Prostate gland (tissue), 2 donors: ENCODE measurements around the gene APPL2. TPM values are rescaled to one million over a fixed set of nuclear protein-coding genes. Genes with fewer than 3 reads are reported as not detected.
A peak's percentile ranks its signal among the peaks of the same experiment; 100 is the strongest.

Experiments used
- DNase-seq: peaks from one replicate; pipeline ENCODE4 v3.0.0-alpha.2; 2019; ENCODE audit warnings: low spot score
- H3K27ac ChIP-seq, 2 donors: fragments of 200-600 bp; sonication (generic); 2 replicates each; pipeline ENCODE4 v1.5.1; 2017 to 2019
- H3K27me3 ChIP-seq: fragments of 200-600 bp; sonication (generic); replicated peaks from 2 replicates; pipeline ENCODE4 v1.5.1; 2019; ENCODE audit not compliant: insufficient read depth
- H3K36me3 ChIP-seq, 2 donors: fragments of 200-600 bp; sonication (generic); 1 replicate in 1 of 2; 2 replicates in 1 of 2; pipeline versions ENCODE4 v1.5.1 to v1.8.1; 2017 to 2019
- H3K4me1 ChIP-seq: fragments of 200-600 bp; sonication (generic); replicated peaks from 2 replicates; pipeline ENCODE4 v1.5.1; 2019
- H3K4me3 ChIP-seq, 2 donors: fragments of 200-600 bp; sonication (generic); 2 replicates each; pipeline ENCODE4 v1.5.1; 2017 to 2019
- H3K9me3 ChIP-seq: fragments of 200-600 bp; sonication (generic); 2 replicates; pipeline ENCODE4 v1.5.1; 2017
- POLR2A ChIP-seq: fragments of 450-650 bp; IDR thresholded peaks from one replicate; pipeline ENCODE4 v1.6.1; 2016; ENCODE audit warnings: antibody characterized with exemption, mild to moderate bottlenecking
- POLR2AphosphoS5 ChIP-seq: sonication (generic); formaldehyde crosslinking; IDR thresholded peaks from one replicate; pipeline ENCODE4 v1.6.1; 2017; ENCODE audit warnings: antibody characterized with exemption
- WGBS: methylation state at CpG from one replicate; pipeline ENCODE4 v1.1.5; 2018; 5-methylcytosine and 5-hydroxymethylcytosine counted together
- intact Hi-C: fragments of 100-400 bp; cut with DNase I; formaldehyde crosslinking; loops from one replicate; pipeline ENCODE4 v1.14.2; 2022
- total RNA-seq, 2 donors: library from RNA; depleted of rRNA; stranded (reverse); fragments of >200 nt; gene quantifications; one replicate each; pipeline ENCODE4 v1.1.0, GENCODE V29; 2016
- TF ChIP-seq, protein P1 (sequence below), 4 experiments: fragments of 200-600 bp in 2 of 4; fragments of 450-650 bp in 2 of 4; sonication (generic) in 2 of 4; IDR thresholded peaks; 1 replicate in 3 of 4; 2 replicates in 1 of 4; pipeline ENCODE4 v1.5.1; 2016 to 2019; ENCODE audit warnings: antibody characterized with exemption in 4 of 4, mild to moderate bottlenecking in 2 of 4, moderate library complexity in 2 of 4

Gene APPL2
- total RNA-seq, 2 donors from 2014 or later = 72.0 to 110 TPM

DNA sequence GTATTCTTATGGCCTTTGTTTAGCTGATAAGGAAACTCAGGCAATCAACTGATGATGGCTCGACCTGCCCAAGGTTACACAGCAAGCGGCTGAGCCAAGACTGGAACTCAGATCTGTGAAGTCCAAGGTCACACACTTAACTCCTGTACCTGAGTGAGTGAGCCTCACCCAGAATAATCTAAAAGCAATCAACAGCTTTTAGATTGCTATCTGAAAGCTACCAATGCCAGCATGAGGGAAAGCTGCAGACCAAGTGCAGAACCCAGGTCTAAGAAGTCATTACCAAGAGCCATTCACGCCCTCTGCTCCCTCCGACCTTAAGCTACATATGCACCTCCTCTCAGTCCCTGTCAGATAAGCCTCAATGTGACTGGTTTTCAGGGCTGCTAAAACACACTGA lies 12.1 kb downstream of the APPL2 start:
- WGBS = 86% methylated on average over 4 of the region's 4 CpGs
- peaks cover 39% of the 10 kb centered on the region for H3K4me1 ChIP-seq
- intact Hi-C loops = no loop called here

GRCh38 chr12:105223352-105223845 lies 12.6 kb downstream of the APPL2 start:
- TF ChIP-seq POLR2A = no peak
- TF ChIP-seq, protein P1, sequence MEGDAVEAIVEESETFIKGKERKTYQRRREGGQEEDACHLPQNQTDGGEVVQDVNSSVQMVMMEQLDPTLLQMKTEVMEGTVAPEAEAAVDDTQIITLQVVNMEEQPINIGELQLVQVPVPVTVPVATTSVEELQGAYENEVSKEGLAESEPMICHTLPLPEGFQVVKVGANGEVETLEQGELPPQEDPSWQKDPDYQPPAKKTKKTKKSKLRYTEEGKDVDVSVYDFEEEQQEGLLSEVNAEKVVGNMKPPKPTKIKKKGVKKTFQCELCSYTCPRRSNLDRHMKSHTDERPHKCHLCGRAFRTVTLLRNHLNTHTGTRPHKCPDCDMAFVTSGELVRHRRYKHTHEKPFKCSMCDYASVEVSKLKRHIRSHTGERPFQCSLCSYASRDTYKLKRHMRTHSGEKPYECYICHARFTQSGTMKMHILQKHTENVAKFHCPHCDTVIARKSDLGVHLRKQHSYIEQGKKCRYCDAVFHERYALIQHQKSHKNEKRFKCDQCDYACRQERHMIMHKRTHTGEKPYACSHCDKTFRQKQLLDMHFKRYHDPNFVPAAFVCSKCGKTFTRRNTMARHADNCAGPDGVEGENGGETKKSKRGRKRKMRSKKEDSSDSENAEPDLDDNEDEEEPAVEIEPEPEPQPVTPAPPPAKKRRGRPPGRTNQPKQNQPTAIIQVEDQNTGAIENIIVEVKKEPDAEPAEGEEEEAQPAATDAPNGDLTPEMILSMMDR (IDR thresholded peaks at IDR 0.05) = no peak
- no peak for TF ChIP-seq POLR2AphosphoS5
- Histone ChIP-seq H3K4me3 (no peak overlapping the region), H3K9me3 (no peaks in the 10 kb centered on the region), H3K36me3 (no peaks in the 10 kb centered on the region), H3K4me1 (peaks cover 44% of the 10 kb centered on the region), H3K27ac (peak overlapping the region; percentile 53 to 90), H3K27me3 (no peaks in the 10 kb centered on the region)
- no peak for DNase-seq
- intact Hi-C loops = no loop called here
- whole genome bisulfite sequencing = 82% methylated on average over 4 of the region's 4 CpGs

More for the DNA sequence above, 12.1 kb downstream of the APPL2 start:
- Histone ChIP-seq H3K27ac (peak overlapping the region in 1 of 2 donors; percentile 32), H3K4me3 (no peak overlapping the region), H3K27me3 (no peaks in the 10 kb centered on the region), H3K9me3 (no peaks in the 10 kb centered on the region), H3K36me3 (no peaks in the 10 kb centered on the region)
- no peak for TF ChIP-seq POLR2AphosphoS5
- TF ChIP-seq POLR2A = no peak
- TF ChIP-seq, protein P1 (IDR thresholded peaks at IDR 0.05) = no peak
- DNase-seq = no peak

DNA sequence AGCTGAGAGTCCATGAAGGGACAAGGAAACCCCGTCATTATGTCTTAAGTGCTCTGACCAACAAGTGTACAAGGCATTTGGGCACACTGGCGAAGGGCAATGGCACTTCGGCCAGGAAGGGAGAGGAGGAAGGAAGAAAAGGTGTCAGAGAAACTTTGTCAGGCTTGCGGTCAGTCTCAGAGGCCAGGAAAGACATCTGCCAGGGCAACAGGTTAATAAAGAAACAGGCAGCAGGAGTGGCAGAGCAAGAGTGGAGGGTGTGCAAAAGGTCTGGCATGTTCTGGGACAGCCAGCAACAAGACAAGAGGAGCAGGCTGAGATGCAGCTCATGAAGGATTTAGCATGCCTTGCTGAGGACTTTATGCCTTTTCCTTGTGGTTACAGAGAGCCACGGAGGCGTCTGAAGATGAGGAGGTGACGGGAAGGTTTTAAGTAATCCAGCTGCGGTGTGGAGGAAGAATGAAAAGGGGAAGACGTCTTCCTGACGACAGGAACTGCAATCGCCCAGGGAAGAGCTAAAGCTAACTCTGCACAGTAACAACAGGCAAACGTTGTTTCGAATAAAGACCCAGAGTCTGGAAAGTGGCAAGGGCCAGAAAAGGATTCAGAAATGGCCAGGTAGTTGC lies 13.1 kb downstream of the APPL2 start:
- intact Hi-C loops = no loop called here
- TF ChIP-seq, protein P1 (IDR thresholded peaks at IDR 0.05) = no peak
- no peak for TF ChIP-seq POLR2A
- TF ChIP-seq POLR2AphosphoS5 = no peak
- no peaks in the 10 kb centered on the region for H3K27me3 ChIP-seq
- H3K4me1 ChIP-seq = peaks cover 46% of the 10 kb centered on the region
- no peak for DNase-seq
- no peaks in the 10 kb centered on the region for H3K36me3 ChIP-seq
- 80% methylated on average over 13 of the region's 13 CpGs for WGBS
- H3K4me3 ChIP-seq = no peak overlapping the region
- peak overlapping the region; percentile 53 to 90 for H3K27ac ChIP-seq
- H3K9me3 ChIP-seq = no peaks in the 10 kb centered on the region

DNA sequence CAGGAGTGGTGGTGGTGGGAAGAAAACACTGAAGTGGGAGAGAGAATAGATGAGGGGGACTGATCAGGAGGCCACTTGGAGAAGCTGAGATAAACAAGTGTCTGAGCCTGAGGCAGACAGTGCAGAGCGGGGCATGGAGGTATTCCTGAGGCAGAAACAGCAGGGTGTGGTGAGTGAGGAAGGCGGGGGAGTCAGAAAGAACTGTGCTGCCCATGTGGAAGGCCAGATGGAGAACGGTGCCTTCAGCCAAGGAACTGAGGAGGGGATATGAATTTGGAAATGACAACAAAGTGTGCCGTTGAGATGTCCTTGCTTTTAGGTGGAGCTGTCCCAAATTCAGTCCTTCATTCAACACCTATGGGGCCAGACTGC lies 13.7 kb downstream of the APPL2 start:
- no peak overlapping the region for H3K4me3 ChIP-seq
- no peak for DNase-seq
- intact Hi-C loops = no loop called here

More for the DNA sequence above, 13.7 kb downstream of the APPL2 start:
- Histone ChIP-seq H3K36me3 (no peaks in the 10 kb centered on the region), H3K4me1 (peaks cover 50% of the 10 kb centered on the region), H3K27me3 (no peaks in the 10 kb centered on the region), H3K9me3 (no peaks in the 10 kb centered on the region), H3K27ac (peak overlapping the region; percentile 53 to 90)
- 63% methylated on average over 4 of the region's 4 CpGs for WGBS
- TF ChIP-seq, protein P1 (IDR thresholded peaks at IDR 0.05) = no peak
- TF ChIP-seq POLR2AphosphoS5 = no peak
- TF ChIP-seq POLR2A = no peak
